HG03354 (cell line): ENCODE results near the gene FOXF2.

Source experiments
- ATAC-seq: cut with Tn5 transposase; IDR thresholded peaks from one replicate; pipeline ENCODE4 v1.9.1; 2021; ENCODE audit warnings: mild to moderate bottlenecking; ENCODE audit not compliant: unreplicated experiment, poor library complexity, severe bottlenecking

FOXF2 gene

DNA sequence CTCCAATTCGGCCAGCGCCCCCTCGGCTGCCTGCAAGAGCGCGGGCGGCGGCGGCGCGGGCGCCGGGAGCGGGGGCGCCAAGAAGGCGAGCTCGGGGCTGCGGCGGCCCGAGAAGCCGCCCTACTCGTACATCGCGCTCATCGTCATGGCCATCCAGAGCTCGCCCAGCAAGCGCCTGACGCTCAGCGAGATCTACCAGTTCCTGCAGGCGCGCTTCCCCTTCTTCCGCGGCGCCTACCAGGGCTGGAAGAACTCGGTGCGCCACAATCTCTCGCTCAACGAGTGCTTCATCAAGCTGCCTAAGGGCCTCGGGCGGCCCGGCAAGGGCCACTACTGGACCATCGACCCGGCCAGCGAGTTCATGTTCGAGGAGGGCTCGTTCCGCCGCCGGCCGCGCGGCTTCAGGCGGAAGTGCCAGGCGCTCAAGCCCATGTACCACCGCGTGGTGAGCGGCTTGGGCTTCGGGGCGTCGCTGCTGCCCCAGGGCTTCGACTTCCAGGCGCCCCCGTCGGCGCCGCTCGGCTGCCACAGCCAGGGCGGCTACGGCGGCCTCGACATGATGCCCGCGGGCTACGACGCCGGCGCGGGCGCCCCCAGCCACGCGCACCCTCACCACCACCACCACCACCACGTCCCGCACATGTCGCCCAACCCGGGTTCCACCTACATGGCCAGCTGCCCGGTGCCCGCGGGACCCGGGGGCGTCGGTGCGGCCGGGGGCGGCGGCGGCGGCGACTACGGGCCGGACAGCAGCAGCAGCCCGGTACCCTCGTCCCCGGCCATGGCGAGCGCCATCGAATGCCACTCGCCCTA is 963 bp downstream of the FOXF2 start:
- no peak for ATAC-seq

DNA sequence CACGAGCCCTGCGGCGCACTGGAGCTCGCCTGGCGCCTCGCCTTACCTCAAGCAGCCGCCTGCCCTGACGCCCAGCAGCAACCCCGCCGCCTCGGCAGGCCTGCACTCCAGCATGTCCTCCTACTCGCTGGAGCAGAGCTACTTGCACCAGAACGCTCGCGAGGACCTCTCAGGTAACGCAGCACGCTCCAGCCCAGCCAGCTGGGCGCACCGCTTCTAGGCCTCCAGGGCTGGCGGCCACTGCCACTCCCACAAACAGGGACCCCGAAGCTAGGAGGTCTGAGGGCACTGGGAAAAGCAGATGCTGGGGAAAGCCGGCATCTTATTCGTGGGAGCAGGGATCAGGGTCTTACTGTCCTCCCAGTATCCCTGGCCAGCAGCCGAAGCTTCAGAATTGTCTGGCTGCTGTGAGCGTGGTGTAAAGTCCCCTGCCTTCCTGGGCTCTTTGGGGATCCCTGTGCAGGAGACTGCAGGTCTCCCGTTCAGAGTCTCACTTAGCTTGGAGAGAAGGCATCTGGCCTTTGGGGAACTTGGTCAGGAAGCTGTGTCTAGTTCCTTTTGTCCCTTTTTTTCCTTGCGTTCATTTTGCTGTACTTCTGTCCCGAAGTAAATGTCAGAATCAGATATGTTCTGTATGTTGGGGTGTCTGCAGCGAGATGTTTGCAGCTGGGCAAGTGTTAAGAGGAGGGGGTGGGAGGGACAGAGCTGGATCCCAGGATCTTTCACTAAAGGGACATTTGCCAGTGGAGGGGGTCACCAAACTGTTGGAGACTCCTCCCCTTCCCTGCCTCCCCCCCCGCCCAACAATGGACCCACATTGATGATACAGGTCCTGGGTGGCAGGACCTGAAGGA is 1.8 kb downstream of the FOXF2 start:
- ATAC-seq = no peak

DNA sequence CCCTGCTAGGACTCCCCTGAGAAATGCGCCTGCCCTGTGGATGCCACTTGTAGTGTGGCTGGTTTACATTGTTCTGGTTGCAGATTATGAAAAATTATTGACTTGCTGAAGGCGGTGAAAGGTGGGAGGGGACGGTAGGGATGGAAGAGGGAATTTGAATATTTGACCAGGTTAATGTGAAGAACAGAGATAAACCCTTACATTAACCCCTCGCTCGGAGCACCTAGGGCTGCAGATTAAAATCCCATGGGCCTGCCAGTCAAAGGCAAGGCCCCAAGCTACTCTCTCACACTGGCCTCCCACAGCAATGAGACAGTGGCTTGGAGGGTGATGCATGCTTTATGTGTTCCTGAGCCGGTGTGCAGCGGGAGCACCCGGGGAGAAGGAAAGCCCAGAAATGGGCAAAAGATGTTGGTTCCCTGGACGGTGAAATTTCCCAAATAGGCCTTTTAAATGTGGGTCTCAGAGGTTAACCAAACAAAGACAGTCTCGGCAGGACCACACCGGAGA is 2.5 kb downstream of the FOXF2 start:
- no peak for ATAC-seq

DNA sequence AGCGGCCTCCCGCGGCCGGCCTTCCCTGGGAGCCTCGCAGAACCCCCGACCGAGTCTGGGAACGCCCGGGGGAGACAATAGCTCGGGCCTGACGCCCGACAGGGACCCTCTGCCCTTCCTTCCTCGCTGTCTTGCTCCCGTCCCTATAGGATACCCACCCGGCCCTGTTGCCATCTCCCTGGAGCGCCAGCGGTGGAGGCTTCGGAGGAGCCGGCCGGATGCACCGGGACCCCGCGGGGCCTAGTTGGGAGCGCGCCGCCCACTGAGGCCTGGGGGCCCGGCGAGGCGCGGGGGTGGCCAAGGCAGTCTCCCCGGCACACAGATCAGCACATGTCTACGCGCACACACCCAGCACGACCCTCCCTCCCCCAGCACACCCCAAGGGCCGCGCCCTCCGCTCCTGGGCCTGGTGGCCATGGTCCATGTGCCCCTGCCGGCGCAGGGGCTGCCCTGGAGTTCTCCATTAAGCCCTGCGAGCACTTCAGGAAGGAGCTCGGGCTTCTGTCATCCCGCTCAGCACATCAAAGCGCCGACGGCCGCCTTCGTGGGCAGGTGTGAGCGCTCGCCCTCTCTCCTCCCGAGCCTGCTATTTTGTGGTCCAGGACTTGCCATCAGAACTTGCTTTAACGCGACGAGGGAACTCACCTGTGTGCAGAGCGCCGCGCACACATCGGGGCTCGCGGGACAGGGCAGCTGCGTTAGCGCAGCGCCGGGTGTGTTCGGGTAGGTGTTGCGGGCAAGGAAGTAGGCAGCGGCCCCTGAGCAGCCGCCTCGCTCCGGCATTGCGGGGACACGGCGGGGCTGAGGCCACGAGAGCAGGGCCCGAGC is 3.7 kb downstream of the FOXF2 start:
- no peak for ATAC-seq

DNA sequence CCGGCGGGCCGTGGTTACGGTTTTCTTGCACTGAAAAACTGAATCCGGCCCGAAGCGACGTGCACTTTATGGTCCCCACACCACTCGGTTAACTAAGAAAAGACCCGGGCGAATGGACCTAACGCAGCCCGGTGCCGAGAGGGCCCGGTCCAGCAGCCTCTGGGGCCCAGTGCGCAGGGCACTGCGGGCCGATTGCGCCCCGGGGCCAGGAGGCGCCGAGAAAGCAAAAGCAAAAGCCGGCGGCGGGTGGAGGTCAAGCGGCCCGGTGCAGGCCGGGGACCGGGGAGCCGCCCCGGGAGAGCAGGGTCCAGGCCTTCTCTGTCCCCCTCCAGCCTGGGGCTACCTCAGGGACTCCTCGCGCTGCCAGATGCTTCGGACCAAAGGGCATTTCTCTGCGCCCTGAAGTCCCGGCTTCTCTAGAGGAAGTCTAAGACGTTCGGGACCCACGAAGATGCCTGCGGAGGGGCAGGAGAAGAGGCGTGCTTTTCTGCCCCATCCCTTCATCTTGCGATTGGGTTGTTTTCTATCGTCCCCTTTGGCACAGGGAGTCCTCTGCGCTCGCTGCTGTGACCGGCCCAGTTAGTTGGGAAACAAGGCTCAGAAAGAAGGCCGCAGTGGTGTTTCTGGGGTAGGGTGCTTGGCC is 4.4 kb downstream of the FOXF2 start:
- no peak for ATAC-seq

DNA sequence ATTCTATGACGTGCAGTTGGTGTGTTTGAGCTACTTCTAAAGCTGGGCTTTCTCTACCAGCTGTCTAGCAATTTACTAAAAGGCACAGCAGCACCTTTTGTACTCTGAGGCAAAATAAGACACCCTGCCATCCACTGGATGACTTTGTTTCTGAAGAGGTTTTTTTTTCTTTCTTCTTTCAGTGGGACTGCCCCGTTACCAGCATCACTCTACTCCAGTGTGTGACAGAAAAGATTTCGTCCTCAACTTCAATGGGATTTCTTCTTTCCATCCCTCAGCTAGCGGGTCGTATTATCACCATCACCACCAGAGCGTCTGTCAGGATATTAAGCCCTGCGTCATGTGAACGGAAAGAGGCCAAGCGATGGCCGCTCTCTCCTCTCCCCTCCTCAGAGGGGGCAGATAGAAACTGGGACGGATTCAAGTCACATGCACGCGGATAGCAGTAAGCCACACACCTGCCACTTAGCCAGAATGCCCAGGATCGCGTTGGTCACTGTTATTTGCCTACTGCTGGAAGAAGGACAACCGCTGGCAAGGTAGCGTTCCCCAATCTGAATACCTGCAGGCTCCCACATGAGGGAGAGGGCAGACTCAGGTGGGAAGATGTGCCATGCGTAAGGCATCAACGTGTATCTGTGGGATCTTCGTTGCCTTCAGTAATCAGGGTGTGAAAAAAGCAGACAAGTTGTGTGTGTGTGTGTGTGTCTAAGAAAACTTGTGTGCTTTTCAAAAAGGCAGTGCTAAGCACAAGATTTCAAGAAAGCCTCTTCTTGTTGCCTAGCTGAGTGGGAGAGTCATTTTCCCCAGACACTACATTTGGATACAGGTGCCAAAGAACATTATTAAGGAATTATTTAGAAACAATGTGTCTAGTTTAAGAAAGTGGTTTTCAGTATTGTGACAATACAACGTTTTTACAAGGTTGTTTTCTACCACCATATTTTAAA is 5.4 kb downstream of the FOXF2 start:
- no peak for ATAC-seq

DNA sequence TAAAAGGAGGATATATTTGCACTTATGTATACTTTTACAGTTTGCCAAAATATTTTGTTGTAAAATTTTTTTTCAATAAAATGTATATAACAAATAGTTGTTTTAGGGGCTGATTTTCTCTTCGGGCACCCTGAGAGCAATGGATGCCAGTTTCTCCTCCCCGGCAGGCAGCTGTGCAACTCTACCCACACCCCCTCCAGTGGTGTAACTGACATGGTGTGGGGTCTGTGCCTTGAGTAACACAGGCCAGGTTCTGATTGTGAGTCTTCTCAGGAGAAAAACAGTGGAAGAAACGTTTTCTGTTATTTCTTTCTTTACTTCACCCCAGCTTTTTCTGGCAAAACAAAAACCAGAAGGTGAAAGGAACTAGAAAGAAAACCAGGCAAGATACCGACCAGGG is 6.1 kb downstream of the FOXF2 start:
- ATAC-seq = no peak

DNA sequence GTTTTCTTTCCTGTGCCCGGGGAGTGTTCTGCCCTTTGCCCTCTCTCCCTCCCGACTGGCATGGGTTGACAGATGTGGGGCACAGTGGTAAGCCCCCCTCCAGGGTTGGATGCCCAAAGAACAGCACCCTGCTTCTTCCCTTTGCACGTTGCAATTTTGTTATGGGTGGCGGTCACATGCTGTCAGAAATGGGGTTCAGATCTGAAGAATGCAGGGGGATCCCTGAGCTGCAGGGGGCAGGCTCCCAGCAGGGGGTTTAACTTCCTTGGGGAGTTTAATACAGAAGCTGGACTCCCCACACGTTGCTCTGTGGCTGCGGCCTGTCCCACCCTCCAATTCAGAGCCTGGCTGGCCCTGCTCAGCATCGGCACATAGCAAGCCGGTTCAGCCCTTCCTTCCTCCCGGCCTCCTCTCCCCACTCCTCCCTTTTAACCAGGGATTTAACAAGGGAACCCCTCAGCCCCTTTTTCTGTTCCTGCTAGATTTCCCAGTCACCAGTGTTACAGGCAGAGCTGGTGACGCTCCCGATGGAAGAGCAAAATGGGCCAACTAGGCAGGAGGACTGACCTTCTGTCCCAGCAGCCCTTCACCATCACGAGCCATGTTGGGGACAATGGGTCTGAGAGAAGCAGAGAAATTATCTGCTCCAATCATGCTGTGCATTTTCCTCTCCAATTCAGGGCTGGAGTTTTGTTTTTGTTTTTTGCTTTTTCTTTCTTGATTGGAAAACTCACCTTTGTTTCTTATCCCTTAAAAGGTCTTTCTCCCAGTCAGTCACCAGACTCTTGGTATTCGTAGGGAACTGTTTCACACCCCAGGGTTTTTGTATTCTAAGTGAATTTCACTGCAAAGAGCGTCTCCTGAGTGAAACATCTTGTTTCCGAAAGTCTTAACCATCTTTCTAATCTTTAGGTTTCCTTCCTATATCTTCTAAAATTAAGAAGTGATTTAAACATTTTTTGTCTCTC is 6.8 kb downstream of the FOXF2 start:
- no peak for ATAC-seq

DNA sequence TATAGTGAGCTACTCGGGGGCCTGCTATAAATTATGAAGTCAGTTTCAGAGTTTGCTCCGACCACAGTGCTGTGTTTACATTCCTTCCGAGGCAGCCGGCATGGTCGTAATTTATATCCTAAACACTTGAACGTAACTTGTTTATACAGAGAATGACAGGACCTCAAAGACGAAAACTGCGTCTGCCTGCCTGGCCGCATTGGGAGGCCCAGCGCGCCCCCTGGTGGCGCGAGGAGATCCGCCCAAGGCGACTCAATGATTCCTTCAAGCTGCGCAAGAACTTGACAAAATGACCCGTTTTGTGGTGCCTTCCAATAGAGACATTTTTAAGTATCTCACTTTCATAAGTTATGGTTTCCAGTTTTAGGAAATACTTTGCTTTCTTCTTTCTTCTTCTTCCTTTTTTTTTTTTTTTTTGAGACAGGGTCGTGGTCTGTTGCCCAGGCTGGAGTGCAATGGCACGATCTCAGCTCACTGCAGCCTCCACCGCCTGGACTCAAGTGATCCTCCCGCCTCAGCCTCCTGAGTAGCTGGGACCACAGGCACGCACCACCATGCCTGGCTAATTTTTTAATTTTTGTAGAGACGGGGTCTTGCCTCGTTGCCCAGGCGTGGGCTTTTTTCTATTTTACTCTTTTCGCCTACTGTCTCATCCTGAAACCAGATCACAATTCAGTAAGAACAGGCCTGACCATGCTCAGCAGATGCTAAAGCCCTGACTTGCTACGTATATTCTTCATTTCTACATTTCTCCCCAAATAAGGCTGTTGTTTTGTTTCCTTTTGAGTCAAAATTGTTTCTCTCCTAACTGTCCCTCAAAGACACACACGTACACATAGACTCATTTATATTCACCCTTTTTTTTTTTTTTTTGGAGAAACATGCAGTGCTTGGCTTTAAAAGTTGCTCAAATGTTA is 7.8 kb downstream of the FOXF2 start:
- ATAC-seq = peak; percentile 60

DNA sequence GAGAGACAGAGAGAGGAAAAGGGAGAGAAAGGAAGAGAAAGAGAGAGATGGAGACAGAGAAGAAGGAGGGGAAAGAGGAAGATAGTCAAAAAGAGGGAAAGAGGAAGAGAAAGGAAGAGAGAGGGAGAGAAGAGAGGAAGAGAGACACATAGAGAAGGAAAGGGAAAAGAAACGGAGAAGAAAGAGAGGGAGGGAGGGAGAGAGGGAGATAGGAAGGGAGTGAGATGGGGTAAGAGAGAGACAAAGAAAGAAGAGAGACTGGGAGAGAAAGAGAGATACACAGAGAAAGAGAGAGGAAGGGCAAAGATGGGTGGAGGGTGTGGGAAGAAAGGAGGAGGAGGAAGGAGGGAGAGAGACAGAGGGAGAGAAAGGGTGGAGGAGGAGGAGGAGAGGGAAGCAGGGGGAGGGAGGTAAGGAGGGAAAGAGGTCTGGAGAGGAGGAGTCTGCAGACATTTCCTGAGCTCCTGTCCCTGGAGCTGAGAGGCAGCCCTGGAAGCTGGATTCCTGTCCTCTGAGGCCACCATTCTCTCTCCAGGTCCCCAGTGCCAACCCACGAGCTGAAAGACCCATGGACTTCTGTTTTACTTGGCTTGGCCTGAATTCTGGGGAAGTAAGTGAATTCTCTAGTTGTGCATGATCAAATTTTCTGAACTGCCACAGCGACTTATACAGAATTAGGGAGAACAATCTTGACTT is 9.9 kb downstream of the FOXF2 start:
- ATAC-seq = no peak

DNA sequence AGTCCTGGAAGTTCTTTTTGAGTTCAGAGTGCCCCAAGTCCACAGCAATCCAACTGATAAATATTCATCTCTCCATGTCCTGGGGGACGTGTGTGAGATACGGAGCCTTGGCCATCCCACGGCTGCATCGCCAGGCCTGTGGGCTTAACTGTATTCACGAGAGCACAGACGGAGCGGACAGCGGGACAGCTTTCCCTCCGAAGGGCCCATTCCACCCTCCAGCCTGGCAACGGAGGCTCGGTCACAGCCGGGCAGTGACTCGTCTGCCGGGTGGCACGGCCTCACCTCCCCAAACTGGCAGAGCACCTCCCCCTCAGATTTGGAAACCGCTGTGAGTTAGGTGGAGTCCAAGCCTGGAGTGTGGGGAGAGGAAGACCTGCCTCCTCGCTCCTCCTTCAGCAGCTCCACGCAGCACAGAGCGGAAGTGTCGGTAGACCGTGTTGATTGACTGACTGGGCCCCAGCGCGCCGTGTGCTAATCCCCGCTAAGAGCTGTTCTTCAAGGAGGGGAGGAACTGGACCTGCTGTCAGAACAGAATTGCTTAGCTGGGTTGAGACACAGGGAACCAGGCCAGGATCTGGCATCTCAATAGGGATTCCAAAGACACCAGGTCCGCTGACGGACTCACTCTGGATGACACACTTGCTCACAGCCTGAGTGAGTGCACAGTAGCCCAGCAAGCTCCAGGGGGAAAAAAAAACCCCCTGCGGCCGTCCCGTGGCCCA is 10.9 kb downstream of the FOXF2 start:
- ATAC-seq = no peak

DNA sequence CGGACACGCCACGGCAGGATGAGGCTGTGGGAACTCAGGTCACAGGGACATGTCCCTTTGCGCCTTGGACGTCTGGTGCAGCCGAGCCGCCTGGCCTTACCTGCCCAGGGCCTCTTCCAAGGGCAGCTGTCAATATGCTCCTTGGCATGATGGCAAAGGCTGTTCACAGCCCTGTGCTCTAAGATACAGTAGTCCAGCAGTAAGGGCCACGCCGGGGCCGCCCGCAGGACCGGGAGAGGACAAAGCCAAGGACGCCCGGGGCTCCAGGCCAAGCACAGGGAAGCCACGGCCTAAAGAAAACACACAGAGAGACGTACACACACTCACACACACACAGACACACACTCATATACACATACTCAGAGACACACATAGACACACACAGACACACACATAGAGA is 13.0 kb downstream of the FOXF2 start:
- no peak for ATAC-seq

DNA sequence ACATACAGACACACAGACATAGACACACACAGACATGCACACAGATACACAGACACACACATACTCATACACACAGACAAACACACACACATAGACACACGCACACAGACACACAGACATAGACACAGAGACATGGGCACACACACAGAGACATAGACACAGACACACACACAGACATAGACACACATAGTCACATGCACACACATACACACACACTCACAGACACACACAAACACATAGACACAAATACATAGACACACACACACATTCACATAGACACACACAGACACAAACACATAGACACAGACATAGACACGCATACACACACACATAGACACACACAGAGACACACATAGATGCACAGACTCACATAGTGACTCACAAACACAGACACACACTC is 13.5 kb downstream of the FOXF2 start:
- no peak for ATAC-seq

DNA sequence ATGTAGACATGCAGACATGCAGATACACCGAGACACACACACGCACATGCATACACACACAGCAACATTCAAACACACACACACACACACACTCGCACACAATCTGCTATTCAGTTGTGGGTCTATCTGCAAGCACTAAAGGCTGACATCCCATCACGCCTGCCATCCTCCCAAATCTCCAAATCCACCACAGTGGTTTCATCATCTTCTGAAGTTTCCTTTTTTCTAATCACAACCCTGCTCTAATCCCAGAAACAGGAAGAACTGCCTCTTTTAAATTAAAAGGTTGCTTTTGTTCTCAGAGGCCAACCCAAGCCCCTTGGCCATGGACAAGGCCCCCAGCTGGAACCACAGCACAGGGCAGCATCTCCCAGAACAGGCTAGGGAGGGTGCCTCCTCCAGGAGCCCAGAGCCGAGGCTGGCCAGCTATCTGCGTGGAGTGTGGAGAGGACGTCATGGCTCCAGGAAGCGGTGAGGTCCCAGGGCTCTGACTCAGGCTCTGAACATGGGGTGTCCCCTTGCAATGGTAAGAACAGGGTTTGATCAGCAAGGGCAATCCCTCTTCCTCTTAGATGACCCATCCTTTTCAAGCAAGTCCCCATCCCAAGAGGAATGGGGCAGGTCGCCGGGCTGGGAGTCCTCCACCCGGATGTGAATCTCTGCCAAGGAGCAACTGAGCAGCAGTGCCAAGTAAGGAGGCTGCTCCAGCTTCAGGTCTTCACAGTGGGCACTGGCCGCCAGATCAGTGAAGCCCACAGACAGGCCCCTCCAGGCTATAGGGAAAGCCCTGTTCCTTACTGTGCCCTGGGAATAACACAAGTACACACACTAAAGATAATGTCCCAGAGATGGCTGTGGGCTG is 14.7 kb downstream of the FOXF2 start:
- ATAC-seq = no peak
